Cardiac muscle cell (in vitro differentiated cells and primary cell): ENCODE measurements around the gene ORC1. TPM values are rescaled to one million over a fixed set of nuclear protein-coding genes. Genes with fewer than 3 reads are reported as not detected.
A peak's percentile ranks its signal among the peaks of the same experiment; 100 is the strongest.

Source experiments
- DNase-seq, 2 donors: peaks; one replicate each; pipeline versions ENCODE4 v3.0.0 to v3.0.0-alpha.2; 2010 to 2017; ENCODE audit warnings: low read depth in 1 of 2, low spot score in 1 of 2
- H3K27ac ChIP-seq: fragments of 200-600 bp; sonication (generic); 2 replicates; pipeline ENCODE4 v1.5.1; 2016
- H3K27me3 ChIP-seq: fragments of 200-600 bp; sonication (generic); 2 replicates; pipeline ENCODE4 v1.6.0; 2016; ENCODE audit warnings: control low read depth
- H3K36me3 ChIP-seq: fragments of 200-600 bp; sonication (generic); 2 replicates; pipeline ENCODE4 v1.5.1; 2016; ENCODE audit warnings: control low read depth
- H3K4me1 ChIP-seq: fragments of 200-600 bp; sonication (generic); 2 replicates; pipeline ENCODE4 v1.8.1; 2017; ENCODE audit warnings: low read depth, mild to moderate bottlenecking, mixed run types
- H3K4me3 ChIP-seq: fragments of 200-600 bp; sonication (generic); 2 replicates; pipeline ENCODE4 v1.5.1; 2016; ENCODE audit warnings: mild to moderate bottlenecking
- H3K9me3 ChIP-seq: fragments of 200-600 bp; sonication (generic); 2 replicates; pipeline ENCODE4 v1.5.1; 2017; ENCODE audit warnings: low read depth, mild to moderate bottlenecking, control low read depth
- CTCF ChIP-seq: IDR thresholded peaks from 2 replicates; pipeline ENCODE4 v1.5.1; 2012; ENCODE audit warnings: low read depth, mild to moderate bottlenecking, low read length
- polyA plus RNA-seq: library from polyadenylated mRNA; unstranded; fragments of >200 nt; fragmentation: Nextera tagmentation; extraction: Ambion mirVana; gene quantifications from 2 replicates; pipeline ENCODE4 v1.2.1, GENCODE V29; 2016
- total RNA-seq: library from RNA; depleted of rRNA; stranded (reverse); fragments of >200 nt; gene quantifications from 2 replicates; pipeline ENCODE4 v1.2.3, GENCODE V29; 2016

ORC1 gene
- total and polyA plus RNA-seq, 2 experiments from 2014 or later = 2.2 to 3.4 TPM

GRCh38 chr1:52367272-52367671 lies 37.0 kb downstream of the ORC1 start:
- Histone ChIP-seq H3K27ac (no peak overlapping the region), H3K4me3 (no peak overlapping the region), H3K36me3 (no peaks in the 10 kb centered on the region), H3K9me3 (no peaks in the 10 kb centered on the region), H3K27me3 (no peaks in the 10 kb centered on the region), H3K4me1 (peaks cover 9% of the 10 kb centered on the region)
- no peak for TF ChIP-seq CTCF
- DNase-seq = no peak

DNA sequence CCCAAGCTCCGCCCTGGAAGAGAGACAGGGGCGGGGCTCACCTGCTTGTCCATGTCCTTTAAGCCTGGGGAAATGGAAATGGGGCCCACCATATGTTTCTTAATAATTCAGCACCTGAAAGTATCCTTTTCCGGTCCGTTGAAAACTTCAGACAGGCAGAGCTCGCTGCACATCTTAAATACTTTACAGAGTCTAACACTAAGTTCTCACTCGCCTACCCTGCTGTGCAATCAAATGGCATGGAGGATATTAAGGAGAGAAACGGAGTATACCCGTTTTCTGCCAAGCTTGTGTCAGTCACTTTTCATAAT lies 37.8 kb downstream of the ORC1 start:
- Histone ChIP-seq H3K27me3 (no peaks in the 10 kb centered on the region), H3K4me3 (peak overlapping the region; percentile 75), H3K9me3 (no peaks in the 10 kb centered on the region), H3K4me1 (peaks cover 9% of the 10 kb centered on the region), H3K36me3 (peaks cover 7% of the 10 kb centered on the region), H3K27ac (no peak overlapping the region)
- TF ChIP-seq CTCF = no peak
- DNase-seq = no peak

DNA sequence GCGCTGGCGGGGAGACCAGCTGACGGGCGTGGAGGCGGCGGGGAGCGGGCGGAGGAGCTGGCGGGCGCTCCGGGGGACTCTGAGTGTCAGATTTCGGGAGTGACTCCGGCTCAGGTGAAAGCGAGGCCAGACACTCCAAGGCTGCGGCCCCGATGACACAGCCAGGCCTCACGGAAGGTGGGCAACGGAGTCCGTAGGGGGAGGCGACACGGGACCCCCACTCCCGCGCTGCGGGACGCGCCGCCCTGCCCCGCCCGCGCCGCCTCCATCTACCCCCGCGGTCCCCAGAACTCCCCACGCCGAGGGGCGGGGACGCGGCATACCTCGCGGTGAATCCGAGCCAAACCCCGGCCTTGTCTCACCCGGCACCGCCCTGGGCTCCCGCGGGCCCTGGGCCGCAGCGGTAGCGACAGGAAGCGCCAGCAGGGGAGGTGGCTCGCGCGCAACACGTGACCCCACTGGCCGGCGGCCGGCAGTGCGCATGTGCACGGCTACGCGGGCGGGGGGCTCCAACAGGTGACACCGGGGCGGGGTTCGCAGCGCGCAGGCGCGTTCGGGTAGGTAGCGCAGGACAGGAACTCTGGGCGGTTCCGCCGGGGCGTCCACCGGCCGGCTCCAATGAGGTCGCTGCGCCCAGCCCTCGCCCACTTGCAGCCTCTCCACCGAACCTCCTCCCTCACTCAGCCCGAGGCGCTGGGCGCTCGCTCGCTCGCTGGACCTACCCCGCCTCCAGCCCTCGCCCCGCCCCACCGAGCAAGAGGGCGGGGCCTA lies 38.3 kb downstream of the ORC1 start, which contains the start of gene CC2D1B:
Gene CC2D1B, minus strand, starts transcription at position 460 of the 771 bp plus-strand sequence. CDS start 1,585 bp downstream, outside the sequence.
- peak within 1 kb of the TSS; percentile 75 for H3K4me3 ChIP-seq
- no peaks in the 10 kb centered on the region for H3K27me3 ChIP-seq
- H3K36me3 ChIP-seq = peaks cover 11% of the 10 kb centered on the region
- TF ChIP-seq CTCF = no peak
- peaks cover 9% of the 10 kb centered on the region for H3K4me1 ChIP-seq
- H3K27ac ChIP-seq = peak within 1 kb of the TSS; percentile 92
- no peaks in the 10 kb centered on the region for H3K9me3 ChIP-seq
- DNase-seq = peak; percentile 99

GRCh38 chr1:52365071-52365745 lies 39.0 kb downstream of the ORC1 start:
- DNase-seq = peak; percentile 30 to 71

More at GRCh38 chr1:52365071-52365745, 39.0 kb downstream of the ORC1 start:
- peaks cover 9% of the 10 kb centered on the region for H3K4me1 ChIP-seq
- no peaks in the 10 kb centered on the region for H3K27me3 ChIP-seq
- peak overlapping the region; percentile 75 for H3K4me3 ChIP-seq
- H3K36me3 ChIP-seq = peaks cover 18% of the 10 kb centered on the region
- H3K27ac ChIP-seq = peak overlapping the region; percentile 92
- no peak for TF ChIP-seq CTCF
- H3K9me3 ChIP-seq = no peaks in the 10 kb centered on the region
